Measurements from ENCODE around the gene KLRC2.
"Not testable (repeated sequence)": the region's sequence is repeated elsewhere in the genome, so short reads cannot be mapped to it uniquely, and the experiment has no call there.

Gene KLRC2

DNA sequence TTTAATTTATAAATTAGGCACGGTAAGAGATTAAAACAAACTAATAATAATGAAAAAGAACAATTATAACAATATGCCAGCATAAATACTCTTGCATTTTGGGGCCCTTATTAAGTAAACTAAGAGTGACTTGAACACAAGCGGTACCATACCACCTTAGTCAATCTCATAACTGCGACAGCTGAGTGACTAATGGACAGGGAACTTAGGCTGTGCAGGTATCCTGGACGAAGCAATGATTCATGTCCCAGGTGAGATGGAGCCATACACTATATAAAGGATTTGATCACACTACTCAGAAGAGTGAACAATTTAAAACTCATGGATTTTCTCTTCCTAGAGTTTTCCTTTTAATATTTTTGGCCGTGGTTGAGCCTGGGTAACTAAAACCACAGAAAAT, 30.5 kb downstream of the KLRC2 start:
- peak; percentile 23 for DNase-seq (ENCODE audit: low spot score)

DNA sequence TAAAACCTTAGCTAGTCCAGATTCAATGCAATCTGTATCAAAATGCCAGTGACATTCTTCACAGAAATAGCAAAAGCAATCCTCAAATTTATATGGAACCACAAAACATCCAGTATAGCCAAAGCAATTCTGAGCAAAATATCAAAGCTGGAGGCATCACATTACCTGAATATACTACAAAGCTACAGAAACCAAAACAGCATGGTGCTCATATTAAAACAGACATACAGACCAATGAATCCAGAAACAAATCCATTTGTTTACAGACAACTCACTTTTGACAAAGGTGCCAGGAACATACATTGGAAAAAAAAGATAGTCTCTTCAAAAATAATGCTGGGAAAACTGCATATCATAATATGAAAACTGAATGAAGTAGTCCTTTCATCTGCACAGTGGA, 31.0 kb downstream of the KLRC2 start:
- DNase-seq (ENCODE audit: low spot score), result no peak

DNA sequence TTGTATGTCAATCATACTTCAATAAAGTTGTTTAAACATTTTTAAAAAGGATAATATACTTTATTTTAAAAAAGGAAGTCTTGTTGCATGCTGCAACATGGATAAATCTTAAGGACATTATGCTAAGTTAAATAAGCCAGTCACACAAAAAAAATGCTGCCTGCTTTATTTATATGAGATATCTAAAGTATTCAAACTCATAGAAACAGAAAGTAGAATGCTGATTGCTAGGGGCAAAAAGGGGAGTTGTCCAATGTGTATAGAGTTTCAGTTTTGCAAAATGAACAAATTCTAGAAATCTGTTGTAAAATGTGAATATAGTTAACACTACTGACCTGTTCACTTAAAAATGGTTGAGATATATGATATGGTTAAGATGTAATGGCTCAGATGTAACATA, 35.0 kb downstream of the KLRC2 start:
- no peak for DNase-seq (ENCODE audit: low spot score)

DNA sequence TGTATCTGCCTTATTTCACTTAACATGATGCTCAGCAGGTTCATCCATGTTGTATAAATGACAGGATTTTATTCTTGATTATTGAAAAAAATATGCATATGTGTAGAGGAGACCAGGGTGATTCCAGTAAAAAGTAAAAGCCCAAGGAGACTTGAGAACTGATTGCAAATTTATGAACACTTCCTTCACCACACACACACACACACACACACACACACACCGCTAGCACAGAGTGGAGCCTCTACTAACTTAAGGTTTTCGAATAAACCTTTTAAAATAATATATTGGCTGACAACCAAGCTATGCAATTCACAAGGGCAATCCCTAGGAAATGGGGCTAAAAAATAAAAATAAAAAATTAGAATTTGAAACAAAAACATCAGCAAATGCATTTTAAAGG, 37.6 kb downstream of the KLRC2 start:
- DNase-seq (ENCODE audit: low spot score), result no peak

DNA sequence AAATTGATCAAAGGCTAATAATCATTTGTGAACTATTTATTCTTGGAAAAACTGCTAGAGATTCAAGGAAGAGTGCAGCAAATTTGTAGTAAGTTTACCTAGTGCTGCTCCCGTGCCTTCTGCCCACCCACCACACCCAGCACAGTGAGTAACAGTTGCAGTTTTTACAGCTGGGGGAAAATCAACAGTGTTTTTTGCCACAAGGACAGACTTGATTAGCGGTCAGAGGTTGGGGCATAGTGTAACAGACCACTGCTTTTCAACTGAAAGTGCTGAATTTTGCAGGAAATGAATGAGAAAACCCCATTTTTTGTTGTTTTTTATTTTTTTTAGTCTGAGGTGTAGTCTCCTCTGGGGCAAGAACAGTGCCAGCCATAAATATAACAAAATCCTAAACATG, 38.5 kb downstream of the KLRC2 start:
- DNase-seq (ENCODE audit: low spot score), result no peak

DNA sequence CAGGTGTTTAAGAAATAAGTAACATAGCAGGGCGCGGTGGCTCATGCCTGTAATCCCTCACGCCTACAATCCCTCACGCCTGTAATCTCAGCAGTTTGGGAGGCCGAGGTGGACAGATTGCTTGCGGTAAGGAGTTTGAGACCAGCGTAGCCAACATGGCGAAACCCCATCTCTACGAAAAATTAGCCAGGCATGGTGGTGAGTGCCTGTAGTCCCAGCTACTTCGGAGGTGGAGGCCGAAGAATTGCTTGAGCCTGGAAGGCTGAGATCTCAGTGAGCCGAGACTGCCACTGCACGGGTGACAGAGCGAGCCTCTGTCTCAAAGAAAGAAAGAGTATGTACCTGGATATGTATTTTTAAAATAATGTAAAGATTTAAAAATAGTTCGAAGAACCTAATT, 39.6 kb downstream of the KLRC2 start:
- not testable (repeated sequence) for DNase-seq (ENCODE audit: low spot score)

DNA sequence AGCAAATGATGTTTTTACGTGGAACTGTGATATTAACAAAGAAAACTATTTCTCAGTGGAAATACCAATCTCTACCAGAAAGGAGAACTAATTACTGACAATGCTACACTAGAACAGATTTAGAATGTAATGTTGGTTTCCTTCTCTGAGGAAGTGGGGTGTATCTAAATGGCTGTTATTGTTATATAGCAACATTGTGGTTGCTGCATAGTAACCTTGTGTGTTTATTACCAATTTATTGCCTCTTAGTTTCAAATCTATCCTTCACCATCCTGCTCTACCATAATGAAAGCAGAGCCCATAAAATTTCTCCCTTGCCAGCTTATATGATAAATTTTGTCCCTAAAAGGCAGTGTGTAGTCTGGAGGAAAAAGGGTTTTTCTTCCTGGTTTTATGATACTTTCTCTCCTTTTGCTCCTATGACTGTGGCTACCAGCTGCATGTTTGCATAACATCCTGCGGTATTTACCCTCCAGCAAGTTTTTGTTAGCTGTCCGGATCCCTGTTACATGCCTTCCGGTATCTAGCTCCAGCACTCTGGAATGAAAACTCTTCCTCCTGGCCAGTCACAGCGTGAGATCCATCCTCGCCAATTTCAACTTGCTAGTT, 40.3 kb downstream of the KLRC2 start:
- DNase-seq (ENCODE audit: low spot score), result peak; percentile 75

DNA sequence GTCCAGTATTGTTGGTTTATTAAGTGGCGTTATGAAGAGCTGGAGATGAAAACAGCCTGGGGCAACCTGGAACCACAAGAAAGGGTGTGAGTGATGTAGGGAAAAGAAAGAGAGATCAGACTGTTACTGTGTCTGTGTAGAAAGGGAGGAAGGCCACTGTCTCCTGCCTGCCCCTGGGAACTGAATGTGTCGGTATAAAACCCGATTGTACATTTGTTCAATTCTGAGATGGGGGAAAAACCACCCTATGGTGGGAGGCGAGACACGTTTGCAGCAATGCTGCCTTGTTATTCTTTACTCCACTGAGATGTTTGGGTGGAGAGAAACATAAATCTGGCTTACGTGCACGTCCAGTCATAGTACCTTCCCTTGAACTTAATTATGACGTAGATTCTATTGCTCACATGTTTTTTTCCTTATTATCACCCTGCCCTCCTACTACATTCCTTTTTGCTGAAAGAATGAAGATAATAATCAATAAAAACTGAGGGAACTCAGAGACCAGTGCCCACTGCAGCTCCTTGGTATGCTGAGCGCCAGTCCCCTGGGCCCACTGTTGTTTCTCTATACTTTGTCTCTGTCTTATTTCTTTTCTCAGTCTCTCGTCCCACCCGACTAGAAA, 41.2 kb downstream of the KLRC2 start:
- DNase-seq (ENCODE audit: low spot score), result not testable (repeated sequence)

DNA sequence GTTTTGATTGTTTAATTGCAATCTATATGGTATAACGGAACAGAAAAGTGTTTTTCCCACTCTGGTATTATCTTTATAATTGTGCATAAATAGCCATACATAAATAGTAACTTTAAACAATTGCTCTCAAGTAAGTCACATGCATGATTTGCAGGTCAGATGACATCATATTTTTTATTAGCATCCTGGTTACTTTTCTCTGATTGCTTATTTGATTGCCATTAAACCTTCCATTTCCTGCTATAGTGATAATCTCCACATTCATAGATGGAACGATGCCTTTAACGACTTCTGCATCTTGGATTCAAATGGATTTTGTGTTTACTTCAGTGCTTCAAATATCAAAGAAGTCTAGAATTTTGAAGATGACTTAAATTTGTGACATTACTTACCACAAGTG, 42.5 kb downstream of the KLRC2 start:
- no peak for DNase-seq (ENCODE audit: low spot score)

DNA sequence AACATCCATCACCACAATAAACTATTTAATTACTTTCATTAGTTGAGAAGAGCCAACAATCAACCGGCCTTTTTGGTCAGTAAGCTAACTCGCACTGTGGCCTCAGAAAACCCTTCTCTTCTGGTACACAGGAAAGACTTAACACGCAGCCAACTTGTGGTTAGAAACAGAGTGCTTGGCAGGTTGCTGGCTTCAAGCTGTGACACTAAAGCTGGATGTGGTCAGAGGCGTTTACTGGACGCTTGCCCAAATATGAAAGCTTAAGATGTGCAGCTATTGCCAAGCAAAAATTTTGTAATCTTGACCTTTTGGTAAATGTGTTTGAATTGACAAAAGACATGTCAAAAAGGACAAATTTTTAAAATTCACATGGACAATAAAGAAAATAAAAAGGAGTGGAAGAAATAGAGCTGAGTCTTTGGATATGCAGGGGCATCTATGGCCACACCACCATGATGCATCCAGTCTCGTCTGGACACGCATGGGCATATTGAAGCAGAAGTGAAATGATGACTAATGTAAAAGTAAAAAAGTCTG, 43.3 kb downstream of the KLRC2 start:
- DNase-seq (ENCODE audit: low spot score), result peak; percentile 26

DNA sequence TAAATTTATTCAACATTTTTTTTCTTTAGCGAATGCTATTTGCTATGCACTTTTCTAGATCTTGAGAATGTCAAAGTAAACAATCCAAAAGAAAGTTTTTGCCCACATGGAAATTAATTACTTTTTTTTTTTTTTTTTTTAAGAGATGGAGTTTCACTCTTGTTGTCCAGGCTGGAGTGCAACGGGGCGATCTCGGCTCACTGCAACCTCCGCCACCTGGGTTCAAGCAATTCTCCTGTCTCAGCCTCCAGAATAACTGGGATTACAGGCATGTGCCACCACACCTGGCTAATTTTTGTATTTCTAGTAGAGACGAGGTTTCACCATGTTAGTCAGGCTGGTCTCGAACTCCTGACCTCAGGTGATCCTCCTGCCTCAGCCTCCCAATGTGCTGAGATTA, 44.8 kb downstream of the KLRC2 start:
- DNase-seq (ENCODE audit: low spot score), result not testable (repeated sequence)

DNA sequence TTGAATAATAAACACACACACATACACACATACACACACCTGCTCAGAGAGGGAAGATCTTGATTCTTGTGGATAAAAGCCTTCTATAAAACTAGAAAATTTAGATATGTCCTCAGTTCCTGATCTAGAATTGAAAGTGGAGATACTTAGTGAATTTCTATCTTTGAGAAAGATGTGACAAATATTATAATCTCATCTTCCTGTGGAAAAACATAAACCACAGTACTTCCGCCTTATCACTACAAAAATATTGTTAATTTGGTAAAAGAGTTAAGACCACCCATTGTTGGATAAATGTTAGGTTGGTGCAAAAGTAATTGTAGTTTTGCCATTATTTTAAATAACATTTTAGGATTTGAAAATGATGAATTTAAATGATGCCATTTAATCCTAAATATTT, 45.9 kb downstream of the KLRC2 start, which contains the start of gene KLRK1:
Gene KLRK1 (minus strand): TSS at position 138 of the 400 bp plus-strand sequence. CDS start 1,231 bp downstream, outside the sequence.
- no peak for DNase-seq (ENCODE audit: low spot score)

DNA sequence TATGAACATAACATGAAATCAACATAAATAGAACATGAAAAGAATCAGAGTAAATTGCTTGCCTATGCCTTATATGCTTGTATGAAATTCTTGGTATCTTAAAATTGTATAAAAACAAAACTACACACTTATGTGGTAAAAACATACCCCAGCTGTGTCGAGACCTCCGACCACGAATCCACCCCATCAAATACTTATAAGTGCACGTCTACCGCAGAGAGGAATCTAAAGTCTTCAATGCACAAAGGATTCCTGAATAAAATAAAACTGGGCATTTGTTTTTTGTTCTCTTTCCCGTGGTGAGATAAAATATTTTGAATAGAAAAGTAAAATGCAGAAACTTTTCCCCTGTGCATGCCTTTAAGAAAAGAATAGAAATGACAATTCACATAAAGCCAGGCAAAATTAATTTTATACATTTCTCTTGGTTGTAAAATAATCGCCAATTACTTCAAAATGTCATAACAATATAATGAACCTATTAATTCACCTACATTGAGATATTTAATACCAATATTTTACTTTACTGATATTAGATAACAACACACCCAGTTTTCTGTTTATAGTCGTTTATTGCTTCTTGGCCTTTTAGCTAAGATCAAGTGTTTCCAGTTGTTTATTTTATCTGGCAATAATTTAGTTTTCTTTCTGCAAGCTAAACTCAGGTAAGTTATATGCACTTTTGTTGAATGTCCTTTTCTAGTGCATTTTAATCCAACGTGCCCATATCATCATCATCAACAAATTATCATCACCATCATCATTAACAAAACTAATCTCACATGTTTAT, 47.0 kb downstream of the KLRC2 start:
- no peak for DNase-seq (ENCODE audit: low spot score)

DNA sequence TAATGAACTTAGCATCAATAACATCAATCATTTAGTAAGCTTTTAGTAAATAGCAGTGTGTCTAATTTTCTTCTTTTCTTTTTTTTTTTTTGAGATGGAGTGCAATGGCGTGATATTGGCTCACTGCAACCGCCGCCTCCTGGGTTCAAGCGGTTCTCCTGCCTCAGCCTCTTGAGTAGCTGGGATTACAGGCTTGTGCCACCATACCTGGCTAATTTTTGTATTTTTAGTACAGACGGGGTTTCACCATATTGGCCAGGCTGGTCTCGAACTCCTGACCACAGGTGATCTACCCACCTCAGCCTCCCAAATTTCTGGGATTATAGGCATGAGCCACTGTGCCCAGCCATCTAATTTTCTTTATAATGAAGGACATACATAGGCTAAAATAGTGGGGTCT, 48.3 kb downstream of the KLRC2 start:
- DNase-seq (ENCODE audit: low spot score), result not testable (repeated sequence)

DNA sequence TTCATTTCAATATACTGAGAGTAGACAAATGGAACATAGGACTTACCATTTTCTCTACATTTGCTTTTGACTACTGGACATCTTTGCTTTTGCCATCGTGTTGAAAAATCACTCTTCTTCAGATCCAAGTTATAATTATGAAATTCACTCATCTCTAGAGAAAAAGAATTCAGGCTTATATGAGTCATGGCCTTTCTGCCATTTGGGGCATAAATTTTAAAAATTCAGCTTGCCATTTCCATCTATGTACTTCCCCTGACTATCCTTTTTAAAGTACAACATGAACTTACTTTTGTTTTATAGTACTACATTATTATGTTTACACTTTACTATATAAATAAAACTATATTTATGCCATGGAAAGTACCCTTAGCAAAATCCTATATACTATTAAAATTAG, 49.0 kb downstream of the KLRC2 start:
- no peak for DNase-seq (ENCODE audit: low spot score)

DNA sequence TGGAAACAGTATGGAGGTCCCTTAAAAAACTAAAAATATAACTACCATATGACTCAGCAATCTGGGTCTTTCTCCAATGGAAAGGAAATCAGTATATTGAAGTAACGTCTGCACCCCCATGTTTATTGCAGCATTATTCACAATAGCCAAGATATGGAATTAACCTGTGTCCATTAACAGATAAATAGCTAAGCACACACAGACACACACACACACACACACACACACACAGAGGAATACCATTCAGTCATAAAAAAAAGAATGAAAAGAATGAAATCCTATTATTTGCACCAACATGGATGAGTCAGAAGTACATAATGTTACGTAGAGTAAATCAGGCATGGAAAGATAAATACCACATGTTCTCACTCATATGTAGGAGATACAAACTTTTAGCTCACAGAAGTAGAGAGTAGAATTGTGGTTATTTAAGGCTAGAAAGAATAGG, 50.6 kb downstream of the KLRC2 start:
- DNase-seq (ENCODE audit: low spot score), result peak; percentile 92

DNA sequence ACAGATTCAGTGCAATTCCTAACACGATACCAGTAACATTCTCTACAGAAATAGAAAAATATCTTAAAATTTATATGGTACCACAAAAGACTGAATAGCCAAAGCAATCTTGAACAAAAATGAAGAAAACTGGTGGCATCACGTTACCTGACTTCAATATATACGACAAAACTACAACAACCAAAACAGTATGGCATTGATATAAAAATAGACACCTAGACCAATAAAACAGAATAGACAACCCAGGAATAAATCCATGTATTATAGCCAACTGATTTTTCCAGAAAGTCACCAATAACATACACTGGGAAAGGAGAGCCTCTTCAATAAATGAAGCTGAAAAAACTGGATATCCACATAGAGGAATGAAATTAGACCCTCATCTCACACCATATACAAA, 51.6 kb downstream of the KLRC2 start:
- DNase-seq (ENCODE audit: low spot score), result no peak

DNA sequence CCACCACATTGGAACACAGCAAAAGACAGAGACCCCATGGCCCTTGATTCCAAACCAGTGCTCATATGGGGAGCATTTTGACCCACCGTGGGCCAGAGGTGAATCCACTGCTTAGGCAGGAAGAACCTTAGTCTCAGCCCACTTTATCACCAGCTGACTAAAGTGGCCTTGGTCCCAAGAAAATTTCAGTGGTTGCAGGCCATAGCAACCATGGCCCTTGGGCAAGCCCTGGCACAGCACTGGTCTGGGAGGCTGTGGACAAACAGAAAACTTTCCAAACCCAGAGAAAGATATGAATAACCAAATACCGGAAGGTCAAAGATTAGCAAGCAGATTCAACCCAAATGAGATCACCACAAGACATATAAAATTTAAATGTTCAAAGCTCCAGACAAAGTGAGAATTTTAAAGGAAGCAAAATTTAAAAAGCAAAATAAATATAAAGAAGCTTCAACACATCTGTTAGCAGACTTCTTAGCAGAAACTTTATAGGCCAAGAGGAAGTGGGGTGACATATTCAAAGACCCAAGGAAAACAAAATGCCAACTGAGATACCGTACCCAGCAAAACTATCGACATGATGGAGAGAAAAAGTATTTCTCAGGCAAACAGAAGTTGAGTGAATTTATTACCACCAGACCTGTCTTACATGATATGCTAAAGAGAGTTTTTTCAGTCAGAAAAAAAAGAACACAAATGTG, 53.7 kb downstream of the KLRC2 start:
- DNase-seq (ENCODE audit: low spot score), result no peak
